22Rv1 (cell line): ENCODE data around the gene NPAS4.
A peak's percentile ranks its signal among the peaks of the same experiment; 100 is the strongest.
"Not testable (repeated sequence)": the region's sequence is repeated elsewhere in the genome, so short reads cannot be mapped to it uniquely, and the experiment has no call there.

Experiments
- H3K27ac ChIP-seq: fragments of 450-650 bp; 2 replicates; pipeline ENCODE4 v1.5.1; 2017
- ZFX ChIP-seq: fragments of 450-650 bp; IDR thresholded peaks from 2 replicates; pipeline ENCODE4 v1.6.1; 2017; ENCODE audit warnings: antibody characterized with exemption, borderline replicate concordance
- TF ChIP-seq, protein P1 (sequence below): fragments of 450-650 bp; IDR thresholded peaks from 2 replicates; pipeline ENCODE4 v1.5.1; 2017; ENCODE audit warnings: mild to moderate bottlenecking

NPAS4 gene

GRCh38 chr11:66437979-66438503, 17.2 kb downstream of the NPAS4 start:
- peak overlapping the region; percentile 79 for H3K27ac ChIP-seq
- TF ChIP-seq, protein P1, sequence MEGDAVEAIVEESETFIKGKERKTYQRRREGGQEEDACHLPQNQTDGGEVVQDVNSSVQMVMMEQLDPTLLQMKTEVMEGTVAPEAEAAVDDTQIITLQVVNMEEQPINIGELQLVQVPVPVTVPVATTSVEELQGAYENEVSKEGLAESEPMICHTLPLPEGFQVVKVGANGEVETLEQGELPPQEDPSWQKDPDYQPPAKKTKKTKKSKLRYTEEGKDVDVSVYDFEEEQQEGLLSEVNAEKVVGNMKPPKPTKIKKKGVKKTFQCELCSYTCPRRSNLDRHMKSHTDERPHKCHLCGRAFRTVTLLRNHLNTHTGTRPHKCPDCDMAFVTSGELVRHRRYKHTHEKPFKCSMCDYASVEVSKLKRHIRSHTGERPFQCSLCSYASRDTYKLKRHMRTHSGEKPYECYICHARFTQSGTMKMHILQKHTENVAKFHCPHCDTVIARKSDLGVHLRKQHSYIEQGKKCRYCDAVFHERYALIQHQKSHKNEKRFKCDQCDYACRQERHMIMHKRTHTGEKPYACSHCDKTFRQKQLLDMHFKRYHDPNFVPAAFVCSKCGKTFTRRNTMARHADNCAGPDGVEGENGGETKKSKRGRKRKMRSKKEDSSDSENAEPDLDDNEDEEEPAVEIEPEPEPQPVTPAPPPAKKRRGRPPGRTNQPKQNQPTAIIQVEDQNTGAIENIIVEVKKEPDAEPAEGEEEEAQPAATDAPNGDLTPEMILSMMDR: no peak

- TF ChIP-seq ZFX: no peak
- TF ChIP-seq, protein P1: peak; percentile 94
- peak within 1 kb of the TSS; percentile 79 for H3K27ac ChIP-seq
These were observed 17.9 kb downstream of the NPAS4 start, which contains the start of gene MRPL11 for GRCh38 chr11:66438504-66439466. MRPL11 (minus strand) TSS chr11:66438848; CDS start chr11:66438754, 94 bp downstream.

GRCh38 chr11:66440101-66440939, 19.5 kb downstream of the NPAS4 start:
- H3K27ac ChIP-seq: not testable (repeated sequence)

GRCh38 chr11:66440940-66441282, 20.1 kb downstream of the NPAS4 start:
- not testable (repeated sequence) for H3K27ac ChIP-seq

- no peak overlapping the region for H3K27ac ChIP-seq
These were observed 22.8 kb downstream of the NPAS4 start for GRCh38 chr11:66443602-66444001.

DNA sequence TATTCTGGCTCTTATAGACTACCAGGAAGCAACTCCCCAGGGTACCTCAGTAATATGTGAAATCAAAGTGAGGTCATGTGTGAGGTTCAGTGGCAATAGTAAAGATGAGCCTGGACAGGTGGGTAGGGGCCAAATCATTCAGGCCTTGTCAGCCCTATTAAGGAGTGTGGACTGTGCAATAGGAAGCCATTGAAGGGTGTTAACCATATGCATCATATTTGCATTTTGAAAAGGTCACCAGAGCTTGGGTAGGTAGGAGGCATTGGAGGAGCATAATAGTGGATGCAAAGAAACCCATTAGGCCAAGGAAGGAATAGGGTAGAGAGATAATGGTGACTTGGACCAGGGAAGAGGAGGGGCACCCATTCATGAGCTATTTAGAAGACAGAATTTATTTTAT, 26.2 kb downstream of the NPAS4 start:
- no peak for TF ChIP-seq ZFX
- TF ChIP-seq, protein P1: no peak
- H3K27ac ChIP-seq: no peak overlapping the region

More at GRCh38 chr11:66443602-66444001, 22.8 kb downstream of the NPAS4 start:
- no peak for TF ChIP-seq ZFX
- TF ChIP-seq, protein P1: no peak

DNA sequence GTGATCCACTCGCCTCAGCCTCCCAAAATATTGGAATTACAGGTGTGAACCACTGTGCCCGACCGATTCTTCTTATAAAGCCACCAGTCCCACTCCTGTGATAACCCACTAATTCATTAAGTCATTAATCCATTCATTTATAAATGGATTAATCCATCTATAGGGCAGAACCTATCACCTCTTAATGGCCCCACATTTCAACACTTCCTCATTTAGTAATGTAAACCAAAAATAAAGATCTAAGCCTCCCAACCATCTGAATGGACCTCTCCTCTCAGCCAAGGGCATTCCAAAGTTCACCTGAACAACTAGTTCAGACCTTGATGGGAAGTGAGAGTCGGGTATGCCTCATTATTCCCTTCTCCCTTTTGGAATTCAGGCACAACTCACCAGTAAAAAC, 27.7 kb downstream of the NPAS4 start:
- H3K27ac ChIP-seq: no peak overlapping the region
- TF ChIP-seq, protein P1: no peak
- TF ChIP-seq ZFX: no peak

DNA sequence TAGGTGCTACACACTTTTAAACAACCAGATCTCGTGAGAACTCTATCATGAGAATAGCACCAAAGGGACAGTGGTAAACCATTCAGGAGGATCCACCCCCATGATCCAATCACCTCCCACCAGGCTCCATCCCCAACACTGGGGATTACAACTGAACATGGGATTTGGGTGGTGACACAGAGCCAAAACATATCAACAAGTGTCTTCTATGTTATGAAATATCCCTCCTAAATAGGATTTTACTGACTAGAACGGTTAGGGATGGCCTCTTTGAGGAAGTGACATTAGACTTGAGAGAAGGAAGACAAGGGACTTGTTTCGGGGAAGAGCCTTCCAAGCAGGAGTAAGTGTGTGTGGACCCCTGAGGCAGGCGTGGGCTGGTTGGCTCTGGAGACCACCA, 29.7 kb downstream of the NPAS4 start:
- TF ChIP-seq, protein P1: no peak
- no peak for TF ChIP-seq ZFX
- no peak overlapping the region for H3K27ac ChIP-seq
